ENCODE results near the gene RNF166. TPM values are rescaled to one million over a fixed set of nuclear protein-coding genes. Genes with fewer than 3 reads are reported as not detected.

RNF166 gene
- total RNA-seq, 2 donors from 2014 or later, result 11.6 to 30.3 TPM

DNA sequence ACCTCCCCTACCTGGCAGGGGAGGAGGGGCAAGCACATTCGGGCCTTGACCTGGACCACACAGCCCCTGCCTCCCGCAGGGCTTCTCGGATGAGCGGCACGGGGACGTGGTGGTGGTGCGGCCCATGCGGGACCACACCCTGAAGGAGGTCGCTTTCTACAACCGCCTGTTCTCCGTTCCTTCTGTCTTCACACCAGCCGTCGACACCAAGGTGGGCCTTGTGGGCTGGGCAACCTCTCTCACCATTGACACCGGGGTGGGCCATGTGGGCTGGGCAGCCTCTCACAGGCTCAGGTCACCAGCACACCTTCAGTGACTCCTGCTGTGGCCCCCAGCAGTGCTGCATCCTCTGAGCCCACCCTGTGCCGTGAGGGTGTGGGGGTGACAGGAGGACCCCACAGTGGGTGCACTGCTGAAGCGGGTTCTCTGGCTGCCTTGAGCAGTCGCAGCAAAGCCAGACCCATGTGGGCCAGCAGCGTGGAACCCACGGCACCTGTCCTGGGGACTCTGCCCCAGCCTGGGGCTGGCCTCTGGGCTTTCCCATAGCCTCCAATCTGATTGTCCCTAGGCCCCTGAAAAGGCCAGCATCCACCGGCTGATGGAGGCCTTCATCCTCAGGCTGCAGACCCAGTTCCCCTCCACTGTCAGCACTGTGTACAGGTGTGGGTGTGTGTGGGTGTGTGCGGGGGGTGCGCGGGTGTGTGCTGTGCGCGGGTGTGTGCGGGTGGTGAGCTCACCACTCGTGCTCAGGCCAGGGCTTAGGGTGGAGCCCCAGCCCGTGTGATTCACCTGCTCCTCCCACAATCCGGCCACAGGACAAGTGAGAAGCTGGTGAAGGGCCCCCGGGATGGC, 7.6 kb upstream of the RNF166 start:
- no peaks in the 10 kb centered on the region for H3K4me1 ChIP-seq (replicated peaks)
- H3K27me3 ChIP-seq (replicated peaks; ENCODE audit: insufficient read depth), result no peaks in the 10 kb centered on the region
- TF ChIP-seq, protein P1, sequence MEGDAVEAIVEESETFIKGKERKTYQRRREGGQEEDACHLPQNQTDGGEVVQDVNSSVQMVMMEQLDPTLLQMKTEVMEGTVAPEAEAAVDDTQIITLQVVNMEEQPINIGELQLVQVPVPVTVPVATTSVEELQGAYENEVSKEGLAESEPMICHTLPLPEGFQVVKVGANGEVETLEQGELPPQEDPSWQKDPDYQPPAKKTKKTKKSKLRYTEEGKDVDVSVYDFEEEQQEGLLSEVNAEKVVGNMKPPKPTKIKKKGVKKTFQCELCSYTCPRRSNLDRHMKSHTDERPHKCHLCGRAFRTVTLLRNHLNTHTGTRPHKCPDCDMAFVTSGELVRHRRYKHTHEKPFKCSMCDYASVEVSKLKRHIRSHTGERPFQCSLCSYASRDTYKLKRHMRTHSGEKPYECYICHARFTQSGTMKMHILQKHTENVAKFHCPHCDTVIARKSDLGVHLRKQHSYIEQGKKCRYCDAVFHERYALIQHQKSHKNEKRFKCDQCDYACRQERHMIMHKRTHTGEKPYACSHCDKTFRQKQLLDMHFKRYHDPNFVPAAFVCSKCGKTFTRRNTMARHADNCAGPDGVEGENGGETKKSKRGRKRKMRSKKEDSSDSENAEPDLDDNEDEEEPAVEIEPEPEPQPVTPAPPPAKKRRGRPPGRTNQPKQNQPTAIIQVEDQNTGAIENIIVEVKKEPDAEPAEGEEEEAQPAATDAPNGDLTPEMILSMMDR (IDR thresholded peaks at IDR 0.05), result no peak
- TF ChIP-seq POLR2A (IDR thresholded peaks at IDR 0.05) (no peak), POLR2AphosphoS5 (IDR thresholded peaks at IDR 0.05) (no peak)
- intact Hi-C loops (cut with DNase I), result no loop called here
- no peak overlapping the region for H3K4me3 ChIP-seq
- H3K27ac ChIP-seq, result no peak overlapping the region
- 88% methylated on average over 28 of the region's 30 CpGs for WGBS
- H3K9me3 ChIP-seq, result no peaks in the 10 kb centered on the region
- no peak for DNase-seq (ENCODE audit: low spot score)
- peaks cover 6 to 30% of the 10 kb centered on the region in 2 donors for H3K36me3 ChIP-seq

DNA sequence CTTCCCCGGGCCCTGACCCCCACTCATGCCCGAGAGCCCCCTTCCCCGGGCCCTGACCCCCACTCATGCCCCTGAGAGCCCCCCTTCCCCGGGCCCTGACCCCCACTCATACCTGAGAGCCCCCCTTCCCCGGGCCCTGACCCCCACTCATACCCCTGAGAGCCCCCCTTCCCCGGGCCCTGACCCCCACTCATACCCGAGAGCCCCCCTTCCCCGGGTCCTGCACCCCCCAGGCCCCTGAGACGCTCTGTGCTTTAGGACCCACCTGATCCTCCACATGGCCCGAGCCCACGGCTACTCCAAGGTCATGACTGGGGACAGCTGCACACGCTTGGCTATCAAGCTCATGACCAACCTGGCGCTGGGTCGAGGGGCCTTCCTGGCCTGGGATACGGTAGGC, 6.8 kb upstream of the RNF166 start:
- no peak for DNase-seq (ENCODE audit: low spot score)
- WGBS, result 90% methylated on average over 7 of the region's 15 CpGs
- TF ChIP-seq POLR2A (IDR thresholded peaks at IDR 0.05), result no peak
- TF ChIP-seq POLR2AphosphoS5 (IDR thresholded peaks at IDR 0.05), result no peak
- TF ChIP-seq, protein P1 (IDR thresholded peaks at IDR 0.05), result no peak

DNA sequence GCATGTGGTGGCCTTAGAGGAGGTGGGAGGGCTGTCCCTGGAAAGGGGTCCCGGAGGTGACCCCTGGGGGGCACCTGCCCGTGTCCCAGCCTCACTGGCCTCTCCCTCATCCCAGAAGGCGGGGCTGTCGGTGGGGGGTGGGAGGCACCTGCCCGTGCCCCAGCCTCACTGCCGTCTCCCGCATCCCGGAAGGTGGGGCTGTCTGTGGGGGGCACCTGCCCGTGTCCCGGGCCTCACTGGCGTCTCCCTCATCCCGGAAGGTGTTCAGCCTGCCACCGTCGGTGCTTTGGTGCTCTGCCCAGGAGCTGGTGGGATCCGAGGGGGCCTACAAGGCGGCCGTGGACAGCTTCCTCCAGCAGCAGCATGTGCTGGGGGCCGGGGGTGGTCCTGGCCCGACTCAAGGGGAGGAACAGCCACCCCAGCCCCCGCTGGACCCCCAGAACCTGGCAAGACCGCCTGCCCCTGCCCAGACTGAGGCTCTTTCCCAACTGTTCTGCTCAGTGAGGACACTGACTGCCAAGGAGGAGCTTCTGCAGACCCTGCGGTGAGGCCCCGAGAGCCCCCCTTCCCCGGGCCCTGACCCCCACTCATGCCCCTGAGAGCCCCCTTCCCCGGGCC, 6.3 kb upstream of the RNF166 start:
- intact Hi-C loops (cut with DNase I), result no loop called here
- WGBS, result 74% methylated on average over 21 of the region's 25 CpGs
- DNase-seq (ENCODE audit: low spot score), result no peak
- peaks cover 6 to 30% of the 10 kb centered on the region in 2 donors for H3K36me3 ChIP-seq
- no peaks in the 10 kb centered on the region for H3K27me3 ChIP-seq (replicated peaks; ENCODE audit: insufficient read depth)
- no peaks in the 10 kb centered on the region for H3K9me3 ChIP-seq
- H3K4me1 ChIP-seq (replicated peaks), result no peaks in the 10 kb centered on the region
- no peak overlapping the region for H3K4me3 ChIP-seq
- TF ChIP-seq POLR2AphosphoS5 (IDR thresholded peaks at IDR 0.05) (no peak), POLR2A (IDR thresholded peaks at IDR 0.05) (no peak)
- TF ChIP-seq, protein P1 (IDR thresholded peaks at IDR 0.05), result no peak
- no peak overlapping the region for H3K27ac ChIP-seq

More for the DNA sequence above, 6.8 kb upstream of the RNF166 start:
- Histone ChIP-seq H3K36me3 (peaks cover 6 to 30% of the 10 kb centered on the region in 2 donors), H3K27me3 (replicated peaks; ENCODE audit: insufficient read depth) (no peaks in the 10 kb centered on the region), H3K27ac (no peak overlapping the region), H3K4me3 (no peak overlapping the region), H3K4me1 (replicated peaks) (no peaks in the 10 kb centered on the region), H3K9me3 (no peaks in the 10 kb centered on the region)
- intact Hi-C loops (cut with DNase I), result no loop called here

DNA sequence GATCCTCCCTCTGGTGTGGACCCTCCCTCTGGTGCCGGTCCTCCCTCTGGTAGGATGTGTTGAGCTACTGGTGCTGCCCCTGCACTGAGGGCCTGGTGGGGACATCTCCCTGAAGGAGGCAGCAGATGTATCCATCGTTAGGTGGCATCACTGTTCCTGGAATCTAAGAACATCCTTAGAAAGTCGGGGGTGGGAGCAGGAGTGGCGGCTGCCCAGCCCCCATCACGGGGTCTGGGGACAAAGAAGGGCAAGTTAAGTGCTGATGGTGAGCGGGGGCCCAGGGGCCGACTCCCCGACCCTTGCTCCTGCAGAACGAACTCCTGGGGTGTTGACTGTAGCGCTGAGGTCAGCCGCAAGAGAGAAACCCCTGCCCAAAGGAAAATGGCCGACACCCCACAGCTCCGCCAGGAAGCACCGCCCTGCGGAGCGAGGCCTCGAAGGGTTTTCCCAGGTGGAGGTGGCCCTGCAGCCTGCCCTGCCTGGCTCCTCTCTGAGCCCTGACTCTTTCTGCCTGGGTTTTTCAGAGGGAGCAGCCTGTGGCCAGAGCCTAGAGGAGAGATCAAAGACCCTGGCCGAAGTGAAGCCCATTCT, 5.6 kb upstream of the RNF166 start:
- H3K27ac ChIP-seq, result no peak overlapping the region
- intact Hi-C loops (cut with DNase I), result no loop called here
- TF ChIP-seq POLR2AphosphoS5 (IDR thresholded peaks at IDR 0.05), result no peak
- TF ChIP-seq, protein P1 (IDR thresholded peaks at IDR 0.05), result no peak
- TF ChIP-seq POLR2A (IDR thresholded peaks at IDR 0.05), result no peak
- no peak for DNase-seq (ENCODE audit: low spot score)
- no peaks in the 10 kb centered on the region for H3K4me1 ChIP-seq (replicated peaks)
- no peaks in the 10 kb centered on the region for H3K9me3 ChIP-seq
- H3K27me3 ChIP-seq (replicated peaks; ENCODE audit: insufficient read depth), result no peaks in the 10 kb centered on the region
- WGBS, result 81% methylated on average over 17 of the region's 18 CpGs
- H3K4me3 ChIP-seq, result no peak overlapping the region
- H3K36me3 ChIP-seq, result peaks cover 1 to 27% of the 10 kb centered on the region in 2 donors

Measured in prostate gland (tissue), 2 donors.